Calu3 (cell line): Measurements from ENCODE around the gene SLC35E1. TPM values are rescaled to one million over a fixed set of nuclear protein-coding genes. Genes with fewer than 3 reads are reported as not detected.

Source experiments
- BruUV-seq: library from RNA; stranded (reverse); fragments of 400-500 nt; replicated peaks from 2 replicates; lab custom pipeline; 2021; lab: Mats Ljungman, UMichigan
- CTCF ChIA-PET: fragments of 300-600 bp; sonication (Branson Sonifier 250); formaldehyde crosslinking; loops from one replicate; lab custom pipeline; 2022; ENCODE audit warnings: antibody characterized with exemption; lab: Charles Lee
- DNase-seq: peaks from one replicate; pipeline ENCODE4 v3.0.0; 2022
- H3K27ac Mint-ChIP-seq: one replicate; pipeline ENCODE4 v1.8.0; 2022; ENCODE audit warnings: mixed read lengths; ENCODE audit not compliant: unreplicated experiment
- H3K27me3 Mint-ChIP-seq: one replicate; pipeline ENCODE4 v1.8.0; 2022; ENCODE audit warnings: mixed read lengths; ENCODE audit not compliant: unreplicated experiment
- H3K36me3 Mint-ChIP-seq: one replicate; pipeline ENCODE4 v1.8.0; 2022; ENCODE audit warnings: mild to moderate bottlenecking, moderate library complexity, mixed read lengths; ENCODE audit not compliant: insufficient read depth, unreplicated experiment
- H3K4me1 Mint-ChIP-seq: one replicate; pipeline ENCODE4 v1.8.0; 2022; ENCODE audit warnings: mild to moderate bottlenecking, low read depth, mixed read lengths; ENCODE audit not compliant: unreplicated experiment
- H3K4me3 Mint-ChIP-seq: one replicate; pipeline ENCODE4 v1.8.0; 2022; ENCODE audit warnings: mild to moderate bottlenecking, low read depth, moderate library complexity, mixed read lengths; ENCODE audit not compliant: unreplicated experiment
- H3K9me3 Mint-ChIP-seq: one replicate; pipeline ENCODE4 v1.8.0; 2022; ENCODE audit warnings: low read depth, mixed read lengths; ENCODE audit not compliant: unreplicated experiment
- CTCF ChIP-seq: fragments of 200-600 bp; IDR thresholded peaks from one replicate; pipeline ENCODE4 v1.8.0; 2022; ENCODE audit warnings: antibody characterized with exemption; ENCODE audit not compliant: unreplicated experiment
- intact Hi-C: fragments of 100-400 bp; cut with micrococcal nuclease; formaldehyde crosslinking; loops from one replicate; pipeline ENCODE4 v1.10.0; 2022; ENCODE audit not compliant: unreplicated experiment
- total RNA-seq: library from RNA; stranded (reverse); gene quantifications from 2 replicates; pipeline ENCODE4 v1.2.3, GENCODE V29; 2022

The SLC35E1 gene
- total RNA-seq, 1 experiment from 2014 or later: 46.4 TPM

GRCh38 chr19:16619457-16619856, 47.2 kb upstream of the SLC35E1 start:
- no peak for TF ChIP-seq CTCF
- Mint-ChIP-seq H3K4me1 (peaks cover 32% of the 10 kb centered on the region), H3K27me3 (no peaks in the 10 kb centered on the region), H3K27ac (no peak overlapping the region), H3K4me3 (no peak overlapping the region), H3K36me3 (no peaks in the 10 kb centered on the region), H3K9me3 (no peaks in the 10 kb centered on the region)
- intact Hi-C loops: no loop called here
- CTCF ChIA-PET: no interaction called here
- no peak for DNase-seq
- no TSS peak for BruUV-seq

GRCh38 chr19:16618248-16618647, 46.0 kb upstream of the SLC35E1 start:
- H3K4me3 Mint-ChIP-seq: no peak overlapping the region
- TF ChIP-seq CTCF: no peak
- CTCF ChIA-PET: no interaction called here
- H3K36me3 Mint-ChIP-seq: no peaks in the 10 kb centered on the region
- H3K4me1 Mint-ChIP-seq: peaks cover 32% of the 10 kb centered on the region
- H3K27me3 Mint-ChIP-seq: no peaks in the 10 kb centered on the region
- intact Hi-C loops: no loop called here
- DNase-seq: no peak
- no TSS peak for BruUV-seq
- H3K9me3 Mint-ChIP-seq: no peaks in the 10 kb centered on the region
- H3K27ac Mint-ChIP-seq: no peak overlapping the region

- no peaks in the 10 kb centered on the region for H3K27me3 Mint-ChIP-seq
- CTCF ChIA-PET: interaction anchor here (0.7 kb wide), 1 partner anchor 88 kb away, joined by 3 read pairs; no protein-coding TSS in a partner anchor
- intact Hi-C loops: no loop called here
- no peak for DNase-seq
- H3K36me3 Mint-ChIP-seq: no peaks in the 10 kb centered on the region
- H3K4me3 Mint-ChIP-seq: no peak overlapping the region
- TF ChIP-seq CTCF: no peak
- no peak overlapping the region for H3K27ac Mint-ChIP-seq
- no TSS peak for BruUV-seq
- H3K9me3 Mint-ChIP-seq: no peaks in the 10 kb centered on the region
- peaks cover 22% of the 10 kb centered on the region for H3K4me1 Mint-ChIP-seq
Observed at GRCh38 chr19:16615808-16616207, 43.6 kb upstream of the SLC35E1 start.

GRCh38 chr19:16614941-16615340, 42.7 kb upstream of the SLC35E1 start:
- CTCF ChIA-PET: no interaction called here

More at GRCh38 chr19:16614941-16615340, 42.7 kb upstream of the SLC35E1 start:
- peaks cover 13% of the 10 kb centered on the region for H3K4me1 Mint-ChIP-seq
- intact Hi-C loops: no loop called here
- H3K4me3 Mint-ChIP-seq: no peak overlapping the region
- no peaks in the 10 kb centered on the region for H3K27me3 Mint-ChIP-seq
- TF ChIP-seq CTCF: no peak
- no TSS peak for BruUV-seq
- no peaks in the 10 kb centered on the region for H3K36me3 Mint-ChIP-seq
- no peak for DNase-seq
- no peaks in the 10 kb centered on the region for H3K9me3 Mint-ChIP-seq
- no peak overlapping the region for H3K27ac Mint-ChIP-seq
